SK-N-SH treated with all-trans-retinoic acid at 6 μM for 48 hours (cell line): Measurements from ENCODE around the gene CISD3.

Experiments
- ATAC-seq: fragments of 200-7000 bp; cut with Tn5 transposase; 3 replicates; pipeline ENCODE4 v1.9.1; 2020; ENCODE audit warnings: mild to moderate bottlenecking, moderate library complexity
- ARNTL ChIP-seq: fragments of 450-650 bp; formaldehyde crosslinking; IDR thresholded peaks from 2 replicates; pipeline ENCODE4 v1.5.0; 2020; ENCODE audit warnings: low read depth, mild to moderate bottlenecking, moderate library complexity, borderline replicate concordance
- CREB5 ChIP-seq: fragments of 250-450 bp; sonication (Bioruptor Pico); IDR thresholded peaks from 2 replicates; pipeline ENCODE4 v1.5.1; 2020; ENCODE audit warnings: low read depth, mild to moderate bottlenecking, moderate library complexity
- CSDC2 ChIP-seq: fragments of 250-450 bp; sonication (Bioruptor Pico); IDR thresholded peaks from 2 replicates; pipeline ENCODE4 v1.5.0; 2020; ENCODE audit warnings: mild to moderate bottlenecking, moderate library complexity
- CSRNP3 ChIP-seq: fragments of 250-450 bp; sonication (Bioruptor Pico); IDR thresholded peaks from 2 replicates; pipeline ENCODE4 v1.5.1; 2021; ENCODE audit warnings: mild to moderate bottlenecking, moderate library complexity
- ESRRG ChIP-seq: fragments of 250-450 bp; sonication (Bioruptor Pico); IDR thresholded peaks from 2 replicates; pipeline ENCODE4 v1.6.1; 2021; ENCODE audit warnings: mild to moderate bottlenecking
- GLIS3 ChIP-seq: fragments of 250-450 bp; sonication (Bioruptor Pico); IDR thresholded peaks from 2 replicates; pipeline ENCODE4 v1.5.0; 2020; ENCODE audit warnings: mild to moderate bottlenecking, moderate library complexity
- ISL1 ChIP-seq: fragments of 250-450 bp; sonication (Bioruptor Pico); IDR thresholded peaks from 2 replicates; pipeline ENCODE4 v2.1.2; 2022; ENCODE audit warnings: mild to moderate bottlenecking, moderate library complexity
- OSR1 ChIP-seq: fragments of 250-450 bp; sonication (Bioruptor Pico); IDR thresholded peaks from 2 replicates; pipeline ENCODE4 v1.8.0; 2022; ENCODE audit warnings: moderate library complexity, mild to moderate bottlenecking, inconsistent platforms
- PATZ1 ChIP-seq: fragments of 250-450 bp; sonication (Bioruptor Pico); IDR thresholded peaks from 2 replicates; pipeline ENCODE4 v1.8.0; 2020; ENCODE audit warnings: mild to moderate bottlenecking, moderate library complexity, borderline replicate concordance
- POU6F1 ChIP-seq: fragments of 250-450 bp; sonication (Bioruptor Pico); IDR thresholded peaks from 2 replicates; pipeline ENCODE4 v1.8.0; 2021; ENCODE audit warnings: low read depth, mild to moderate bottlenecking, moderate library complexity, borderline replicate concordance
- PPARA ChIP-seq: fragments of 250-450 bp; sonication (Bioruptor Pico); IDR thresholded peaks from 2 replicates; pipeline ENCODE4 v1.5.0; 2020; ENCODE audit warnings: mild to moderate bottlenecking, borderline replicate concordance
- RARB ChIP-seq: fragments of 250-450 bp; sonication (Bioruptor Pico); IDR thresholded peaks from 2 replicates; pipeline ENCODE4 v1.8.0; 2021; ENCODE audit warnings: mild to moderate bottlenecking, moderate library complexity
- SNAI2 ChIP-seq: fragments of 250-450 bp; sonication (Bioruptor Pico); IDR thresholded peaks from 2 replicates; pipeline ENCODE4 v1.5.0; 2020; ENCODE audit warnings: mild to moderate bottlenecking, moderate library complexity
- TCF4 ChIP-seq: fragments of 250-450 bp; sonication (Bioruptor Pico); IDR thresholded peaks from 2 replicates; pipeline ENCODE4 v1.8.0; 2021; ENCODE audit warnings: mild to moderate bottlenecking, moderate library complexity, borderline replicate concordance
- TOX ChIP-seq: fragments of 250-450 bp; sonication (Bioruptor Pico); IDR thresholded peaks from 2 replicates; pipeline ENCODE4 v1.8.0; 2021; ENCODE audit warnings: mild to moderate bottlenecking, moderate library complexity, borderline replicate concordance
- TSHZ2 ChIP-seq: fragments of 250-450 bp; sonication (Bioruptor Pico); IDR thresholded peaks from 2 replicates; pipeline ENCODE4 v1.5.0; 2020; ENCODE audit warnings: mild to moderate bottlenecking, moderate library complexity
- ZC3H10 ChIP-seq: fragments of 250-450 bp; sonication (Bioruptor Pico); IDR thresholded peaks from 2 replicates; pipeline ENCODE4 v1.5.1; 2021; ENCODE audit warnings: mild to moderate bottlenecking, moderate library complexity
- ZFP3 ChIP-seq: fragments of 250-450 bp; sonication (Bioruptor Pico); IDR thresholded peaks from 2 replicates; pipeline ENCODE4 v1.5.0; 2020; ENCODE audit warnings: mild to moderate bottlenecking, moderate library complexity
- ZFP30 ChIP-seq: fragments of 450-650 bp; formaldehyde crosslinking; IDR thresholded peaks from 2 replicates; pipeline ENCODE4 v1.5.0; 2022; ENCODE audit warnings: mild to moderate bottlenecking, moderate library complexity
- ZNF565 ChIP-seq: fragments of 450-650 bp; formaldehyde crosslinking; conservative IDR thresholded peaks from 2 replicates; pipeline ENCODE4 v1.5.0; 2020; ENCODE audit warnings: low read depth, mild to moderate bottlenecking, moderate library complexity
- ZNF70 ChIP-seq: fragments of 450-650 bp; formaldehyde crosslinking; IDR thresholded peaks from 2 replicates; pipeline ENCODE4 v1.5.0; 2020; ENCODE audit warnings: mild to moderate bottlenecking, moderate library complexity
- ZNF8 ChIP-seq: fragments of 450-650 bp; formaldehyde crosslinking; IDR thresholded peaks from 2 replicates; pipeline ENCODE4 v1.5.0; 2020; ENCODE audit warnings: mild to moderate bottlenecking, moderate library complexity

CISD3 gene

GRCh38 chr17:38740806-38741205, 10.7 kb downstream of the CISD3 start:
- no peak for ATAC-seq
- TF ChIP-seq ISL1 (CRISPR knock-in tag) = no peak
- TF ChIP-seq TCF4 (CRISPR knock-in tag) = no peak
- no peak for TF ChIP-seq ESRRG
- no peak for TF ChIP-seq CREB5
- no peak for TF ChIP-seq ARNTL (CRISPR knock-in tag)
- TF ChIP-seq ZFP30 (CRISPR knock-in tag) = no peak
- no peak for TF ChIP-seq TSHZ2
- no peak for TF ChIP-seq ZNF70 (CRISPR knock-in tag)
- no peak for TF ChIP-seq OSR1 (CRISPR knock-in tag)
- TF ChIP-seq CSDC2 (CRISPR knock-in tag) = no peak
- no peak for TF ChIP-seq CSRNP3 (CRISPR knock-in tag)
- no peak for TF ChIP-seq ZNF565 (CRISPR knock-in tag)

GRCh38 chr17:38741461-38741860, 11.3 kb downstream of the CISD3 start:
- no peak for TF ChIP-seq TOX (CRISPR knock-in tag)
- TF ChIP-seq GLIS3 (CRISPR knock-in tag) = no peak
- TF ChIP-seq PATZ1 (CRISPR knock-in tag) = no peak
- TF ChIP-seq ZNF70 (CRISPR knock-in tag) = no peak
- TF ChIP-seq CSDC2 (CRISPR knock-in tag) = no peak
- no peak for TF ChIP-seq RARB (CRISPR knock-in tag)
- TF ChIP-seq ZNF8 (CRISPR knock-in tag) = no peak
- TF ChIP-seq PPARA = no peak
- TF ChIP-seq TCF4 (CRISPR knock-in tag) = no peak
- TF ChIP-seq TSHZ2 = no peak
- no peak for TF ChIP-seq POU6F1 (CRISPR knock-in tag)
- no peak for TF ChIP-seq ARNTL (CRISPR knock-in tag)
- no peak for TF ChIP-seq ZC3H10 (CRISPR knock-in tag)
- no peak for TF ChIP-seq OSR1 (CRISPR knock-in tag)
- no peak for TF ChIP-seq ESRRG
- no peak for TF ChIP-seq ISL1 (CRISPR knock-in tag)
- TF ChIP-seq ZFP30 (CRISPR knock-in tag) = no peak
- TF ChIP-seq SNAI2 (CRISPR knock-in tag) = no peak
- no peak for TF ChIP-seq ZFP3 (CRISPR knock-in tag)
- ATAC-seq = no peak
